Endodermal cell (in vitro differentiated cells): ENCODE data around the gene CTAGE1. TPM values are rescaled to one million over a fixed set of nuclear protein-coding genes. Genes with fewer than 3 reads are reported as not detected.

Experiments used
- DNase-seq: peaks from one replicate; pipeline ENCODE4 v3.0.0-alpha.2; 2017
- H3K27ac ChIP-seq: 2 replicates; pipeline ENCODE4 v1.5.1; 2013; ENCODE audit warnings: mild to moderate bottlenecking, low read depth, low read length, moderate library complexity
- H3K27me3 ChIP-seq: 2 replicates; pipeline ENCODE4 v1.6.1; 2013; ENCODE audit warnings: mild to moderate bottlenecking, low read length, moderate library complexity; ENCODE audit not compliant: insufficient read depth, control insufficient read depth, poor library complexity, severe bottlenecking
- H3K36me3 ChIP-seq: 2 replicates; pipeline ENCODE4 v1.7.0; 2013; ENCODE audit warnings: mild to moderate bottlenecking, low read length, moderate library complexity; ENCODE audit not compliant: control insufficient read depth, insufficient read depth
- H3K4me1 ChIP-seq: one replicate; pipeline ENCODE4 v1.7.0; 2013; ENCODE audit warnings: low read length; ENCODE audit not compliant: control insufficient read depth, insufficient read depth
- H3K4me3 ChIP-seq: 2 replicates; pipeline ENCODE4 v1.5.1; 2013; ENCODE audit warnings: mild to moderate bottlenecking, low read length, moderate library complexity
- H3K9ac ChIP-seq: 2 replicates; pipeline ENCODE4 v1.6.1; 2013; ENCODE audit warnings: mild to moderate bottlenecking, low read length, moderate library complexity; ENCODE audit not compliant: poor library complexity, severe bottlenecking; ENCODE audit errors: extremely low read depth
- H3K9me3 ChIP-seq: 2 replicates; pipeline ENCODE4 v1.6.1; 2013; ENCODE audit warnings: mild to moderate bottlenecking, low read length, moderate library complexity; ENCODE audit not compliant: control insufficient read depth
- H3K27ac Mint-ChIP-seq: 2 replicates; pipeline ENCODE4 v1.8.0; 2020; ENCODE audit warnings: mixed read lengths
- H3K27me3 Mint-ChIP-seq: 2 replicates; pipeline ENCODE4 v1.8.0; 2021; ENCODE audit warnings: mild to moderate bottlenecking, mixed read lengths; ENCODE audit not compliant: insufficient read depth
- H3K36me3 Mint-ChIP-seq: 2 replicates; pipeline ENCODE4 v1.8.0; 2020; ENCODE audit warnings: low read depth, mixed read lengths
- H3K4me1 Mint-ChIP-seq: 2 replicates; pipeline ENCODE4 v1.8.0; 2020; ENCODE audit warnings: mixed read lengths
- H3K4me3 Mint-ChIP-seq: 2 replicates; pipeline ENCODE4 v1.8.0; 2020; ENCODE audit warnings: mild to moderate bottlenecking, moderate library complexity, mixed read lengths
- H3K9me3 Mint-ChIP-seq: 2 replicates; pipeline ENCODE4 v1.8.0; 2020; ENCODE audit warnings: mild to moderate bottlenecking, mixed read lengths
- WGBS, 2 experiments: methylation state at CpG; one replicate each; pipeline versions ENCODE4 v1.1.5 to v1.1.7; 2013; ENCODE audit warnings: missing lambda C conversion rate in 2 of 2, mixed read lengths in 1 of 2; ENCODE audit not compliant: insufficient coverage in 1 of 2, insufficient read length in 1 of 2; 5-methylcytosine and 5-hydroxymethylcytosine counted together
- total RNA-seq, 2 donors: library from RNA; stranded (reverse); fragmentation: NEBNext Ultra II Directional in 1 of 2; extraction: Animal tissue kit (Norgen Biotek cat#: 25700) in 1 of 2; gene quantifications; 2 replicates in 1 of 2; 3 replicates in 1 of 2; pipeline ENCODE4 v1.2.1, GENCODE V29; 2021
- TF ChIP-seq, protein P1 (sequence below): fragments of 200-600 bp; sonication (generic); conservative IDR thresholded peaks from 2 replicates; pipeline ENCODE4 v1.5.0; 2021; ENCODE audit warnings: antibody characterized with exemption, mild to moderate bottlenecking

CTAGE1 gene
- total RNA-seq, 2 donors from 2014 or later: not detected

DNA sequence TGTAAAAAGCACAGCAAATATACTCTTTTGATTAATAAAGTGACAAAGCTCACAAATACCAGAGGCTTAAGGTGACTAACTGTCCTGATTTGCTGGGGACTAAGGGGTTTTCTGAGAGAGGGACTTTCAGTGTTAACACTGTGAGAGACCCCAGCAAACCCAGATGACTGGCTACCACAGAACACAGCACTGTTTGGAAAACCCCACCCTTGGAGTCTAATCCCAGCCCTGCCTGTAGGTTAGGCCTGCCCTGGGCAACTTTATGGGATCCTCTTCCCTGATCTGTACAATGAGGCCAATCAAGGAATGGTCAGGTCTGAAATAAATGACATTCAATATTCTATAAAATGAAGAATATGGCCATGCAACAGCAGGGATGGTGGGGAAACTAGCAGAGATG, 30.5 kb upstream of the CTAGE1 start:
- no peaks in the 10 kb centered on the region for H3K36me3 ChIP-seq
- no peak overlapping the region for H3K27ac ChIP-seq
- Mint-ChIP-seq H3K4me1 (no peaks in the 10 kb centered on the region), H3K4me3 (no peak overlapping the region), H3K36me3 (peaks cover 5% of the 10 kb centered on the region), H3K9me3 (peaks cover 25% of the 10 kb centered on the region), H3K27me3 (peaks cover 2% of the 10 kb centered on the region), H3K27ac (no peak overlapping the region)
- DNase-seq: no peak
- no peaks in the 10 kb centered on the region for H3K27me3 ChIP-seq
- peaks cover 34% of the 10 kb centered on the region for H3K9me3 ChIP-seq
- TF ChIP-seq, protein P1, sequence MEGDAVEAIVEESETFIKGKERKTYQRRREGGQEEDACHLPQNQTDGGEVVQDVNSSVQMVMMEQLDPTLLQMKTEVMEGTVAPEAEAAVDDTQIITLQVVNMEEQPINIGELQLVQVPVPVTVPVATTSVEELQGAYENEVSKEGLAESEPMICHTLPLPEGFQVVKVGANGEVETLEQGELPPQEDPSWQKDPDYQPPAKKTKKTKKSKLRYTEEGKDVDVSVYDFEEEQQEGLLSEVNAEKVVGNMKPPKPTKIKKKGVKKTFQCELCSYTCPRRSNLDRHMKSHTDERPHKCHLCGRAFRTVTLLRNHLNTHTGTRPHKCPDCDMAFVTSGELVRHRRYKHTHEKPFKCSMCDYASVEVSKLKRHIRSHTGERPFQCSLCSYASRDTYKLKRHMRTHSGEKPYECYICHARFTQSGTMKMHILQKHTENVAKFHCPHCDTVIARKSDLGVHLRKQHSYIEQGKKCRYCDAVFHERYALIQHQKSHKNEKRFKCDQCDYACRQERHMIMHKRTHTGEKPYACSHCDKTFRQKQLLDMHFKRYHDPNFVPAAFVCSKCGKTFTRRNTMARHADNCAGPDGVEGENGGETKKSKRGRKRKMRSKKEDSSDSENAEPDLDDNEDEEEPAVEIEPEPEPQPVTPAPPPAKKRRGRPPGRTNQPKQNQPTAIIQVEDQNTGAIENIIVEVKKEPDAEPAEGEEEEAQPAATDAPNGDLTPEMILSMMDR: no peak
- H3K4me3 ChIP-seq: no peak overlapping the region
- H3K9ac ChIP-seq: no peak overlapping the region
- no peaks in the 10 kb centered on the region for H3K4me1 ChIP-seq

DNA sequence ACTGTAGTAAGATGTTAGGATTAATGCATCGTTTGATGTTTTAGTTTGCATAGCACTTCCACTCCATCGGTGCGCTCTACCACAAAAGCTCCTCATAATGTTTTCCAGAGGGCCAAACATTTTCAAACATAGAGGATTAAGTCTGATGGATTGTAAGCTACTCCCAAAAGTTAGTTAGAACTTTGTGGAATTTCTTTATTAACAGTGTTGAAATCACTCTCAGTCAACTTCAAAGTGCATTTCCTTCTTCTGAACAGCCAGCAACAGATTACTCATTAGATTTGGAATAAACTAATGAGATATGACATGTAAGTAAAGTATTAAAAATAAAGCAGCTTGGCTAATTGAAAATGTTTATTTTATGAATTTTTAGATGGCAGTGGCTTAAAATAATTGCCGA, 30.1 kb upstream of the CTAGE1 start:
- Histone ChIP-seq H3K9me3 (peaks cover 34% of the 10 kb centered on the region), H3K4me1 (no peaks in the 10 kb centered on the region), H3K27ac (no peak overlapping the region), H3K4me3 (no peak overlapping the region), H3K9ac (no peak overlapping the region), H3K27me3 (no peaks in the 10 kb centered on the region), H3K36me3 (no peaks in the 10 kb centered on the region)
- Mint-ChIP-seq H3K27ac (no peak overlapping the region), H3K9me3 (peaks cover 25% of the 10 kb centered on the region), H3K4me1 (no peaks in the 10 kb centered on the region), H3K36me3 (peaks cover 5% of the 10 kb centered on the region), H3K4me3 (no peak overlapping the region), H3K27me3 (peaks cover 2% of the 10 kb centered on the region)
- TF ChIP-seq, protein P1: no peak
- 92% methylated on average over 4 of the region's 4 CpGs; no CpG with 5 or more reads in 1 of the 2 experiments for WGBS, 2 experiments
- no peak for DNase-seq

DNA sequence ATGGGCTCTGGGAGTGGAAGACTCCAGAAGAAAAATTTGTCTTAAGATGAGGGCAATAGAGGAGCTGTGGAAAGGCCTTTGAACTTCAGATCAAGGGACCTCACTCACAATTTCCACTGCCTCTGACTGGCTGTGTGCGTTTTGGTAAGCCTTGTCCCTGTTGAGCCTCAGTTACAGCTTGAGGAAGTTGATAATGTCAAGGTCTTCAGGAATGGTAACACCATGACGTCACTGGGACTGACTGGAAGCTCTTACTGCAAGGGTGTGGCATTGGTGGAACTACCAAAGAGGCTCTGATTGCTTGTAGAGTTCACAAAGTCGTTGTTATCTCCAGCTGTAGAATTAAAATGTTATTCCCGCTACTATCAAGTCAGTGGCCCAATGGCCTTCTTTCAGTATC, 29.2 kb upstream of the CTAGE1 start:
- Histone ChIP-seq H3K9ac (no peak overlapping the region), H3K27me3 (no peaks in the 10 kb centered on the region), H3K36me3 (no peaks in the 10 kb centered on the region), H3K4me3 (no peak overlapping the region), H3K4me1 (no peaks in the 10 kb centered on the region), H3K9me3 (peaks cover 34% of the 10 kb centered on the region), H3K27ac (no peak overlapping the region)
- TF ChIP-seq, protein P1: no peak
- peaks cover 5% of the 10 kb centered on the region for H3K36me3 Mint-ChIP-seq
- no peaks in the 10 kb centered on the region for H3K4me1 Mint-ChIP-seq
- H3K4me3 Mint-ChIP-seq: no peak overlapping the region
- H3K9me3 Mint-ChIP-seq: peaks cover 27% of the 10 kb centered on the region
- DNase-seq: no peak
- H3K27me3 Mint-ChIP-seq: peaks cover 2% of the 10 kb centered on the region
- no peak overlapping the region for H3K27ac Mint-ChIP-seq
- 92 to 95% methylated on average over 2 to 4 of the region's 4 CpGs for WGBS, 2 experiments
